COLO829 (cell line): ENCODE results near the gene SPECC1.
"Not testable (repeated sequence)": the region's sequence is repeated elsewhere in the genome, so short reads cannot be mapped to it uniquely, and the experiment has no call there.

Experiments used
- DNase-seq: peaks from one replicate; pipeline ENCODE4 v3.0.0; 2012; ENCODE audit warnings: low spot score

SPECC1 gene

GRCh38 chr17:20174588-20175265 is 165.6 kb downstream of the SPECC1 start:
- DNase-seq, result no peak

GRCh38 chr17:20179041-20179440 is 169.9 kb downstream of the SPECC1 start:
- DNase-seq, result no peak

- no peak for DNase-seq
Measured at GRCh38 chr17:20180661-20181060, 171.5 kb downstream of the SPECC1 start.

GRCh38 chr17:20184181-20184580 is 175.0 kb downstream of the SPECC1 start:
- no peak for DNase-seq

GRCh38 chr17:20184977-20185619 is 175.9 kb downstream of the SPECC1 start:
- DNase-seq, result no peak

- no peak for DNase-seq
Measured at GRCh38 chr17:20187049-20187448, 177.9 kb downstream of the SPECC1 start.

GRCh38 chr17:20189302-20189701 is 180.1 kb downstream of the SPECC1 start:
- DNase-seq, result peak; percentile 97

GRCh38 chr17:20189979-20190378 is 180.8 kb downstream of the SPECC1 start:
- DNase-seq, result no peak

GRCh38 chr17:20190605-20191004 is 181.4 kb downstream of the SPECC1 start:
- DNase-seq, result no peak

GRCh38 chr17:20191056-20191455 is 181.9 kb downstream of the SPECC1 start:
- no peak for DNase-seq

GRCh38 chr17:20196286-20196685 is 187.1 kb downstream of the SPECC1 start:
- not testable (repeated sequence) for DNase-seq

GRCh38 chr17:20197272-20197926 is 188.2 kb downstream of the SPECC1 start:
- no peak for DNase-seq

- no peak for DNase-seq
Measured at GRCh38 chr17:20200016-20200795, 191.0 kb downstream of the SPECC1 start.

- no peak for DNase-seq
Measured at GRCh38 chr17:20200865-20201458, 191.8 kb downstream of the SPECC1 start.

- DNase-seq, result no peak
Measured at GRCh38 chr17:20202141-20202621, 193.0 kb downstream of the SPECC1 start.

GRCh38 chr17:20203018-20203417 is 193.9 kb downstream of the SPECC1 start:
- no peak for DNase-seq

- DNase-seq, result peak; percentile 61
Measured at GRCh38 chr17:20203761-20204263, 194.7 kb downstream of the SPECC1 start.

GRCh38 chr17:20205609-20206008 is 196.4 kb downstream of the SPECC1 start:
- no peak for DNase-seq

GRCh38 chr17:20206068-20206467 is 196.9 kb downstream of the SPECC1 start:
- DNase-seq, result no peak

- DNase-seq, result peak; percentile 46
Measured at GRCh38 chr17:20206591-20206990, 197.4 kb downstream of the SPECC1 start.

- DNase-seq, result no peak
Measured at GRCh38 chr17:20207262-20207985, 198.3 kb downstream of the SPECC1 start.
